Neural cell (in vitro differentiated cells): ENCODE results near the gene DUS3L.

Experiments
- EP300 ChIP-seq: fragments of 450-650 bp; conservative IDR thresholded peaks from 2 replicates; pipeline ENCODE4 v1.6.1; 2014; ENCODE audit warnings: antibody characterized with exemption, mild to moderate bottlenecking, moderate library complexity; ENCODE audit not compliant: poor library complexity, severe bottlenecking
- EZH2 ChIP-seq: fragments of 200-600, 300-800 bp; shearing (Covaris generic), sonication (generic); IDR thresholded peaks from 2 replicates; pipeline ENCODE4 v1.6.1; 2014; ENCODE audit warnings: antibody characterized with exemption, low read length, borderline replicate concordance, mild to moderate bottlenecking; ENCODE audit not compliant: insufficient read depth, poor library complexity, severe bottlenecking
- POLR2AphosphoS5 ChIP-seq: IDR thresholded peaks from 2 replicates; pipeline ENCODE4 v1.6.1; 2012
- SMC3 ChIP-seq: fragments of 450-650 bp; conservative IDR thresholded peaks from 2 replicates; pipeline ENCODE4 v1.6.1; 2014; ENCODE audit warnings: antibody characterized with exemption, mild to moderate bottlenecking, moderate library complexity; ENCODE audit not compliant: poor library complexity
- TAF1 ChIP-seq: IDR thresholded peaks from 2 replicates; pipeline ENCODE4 v1.6.1; 2012; ENCODE audit warnings: low read depth
- TF ChIP-seq, protein P1 (sequence below): fragments of 450-650 bp; IDR thresholded peaks from 2 replicates; pipeline ENCODE4 v1.5.1; 2014; ENCODE audit warnings: antibody characterized with exemption, mild to moderate bottlenecking, moderate library complexity; ENCODE audit not compliant: poor library complexity, severe bottlenecking
- TF ChIP-seq, protein P2 (sequence below): IDR thresholded peaks from 2 replicates; pipeline ENCODE4 v1.6.1; 2012; ENCODE audit warnings: borderline replicate concordance

DNA sequence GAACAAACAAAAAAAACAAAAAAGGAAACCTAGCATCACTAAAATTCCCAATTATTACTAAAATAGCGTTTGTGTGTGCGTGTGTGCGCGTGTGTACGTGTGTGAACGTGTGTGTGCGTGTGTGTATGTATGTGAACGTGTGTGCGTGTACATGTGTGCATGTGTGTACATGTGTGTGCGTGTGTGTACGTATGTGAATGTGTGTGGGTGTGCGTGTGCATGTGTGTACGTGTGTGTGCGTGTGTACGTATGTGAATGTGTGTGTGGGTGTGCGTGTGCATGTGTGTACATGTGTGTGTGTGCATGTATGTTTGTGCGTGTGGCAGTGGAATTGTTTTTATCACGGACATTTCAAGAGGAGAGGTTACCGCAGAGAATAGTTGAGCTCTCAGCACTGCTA is 48.9 kb downstream of the DUS3L start:
- TF ChIP-seq, protein P1, sequence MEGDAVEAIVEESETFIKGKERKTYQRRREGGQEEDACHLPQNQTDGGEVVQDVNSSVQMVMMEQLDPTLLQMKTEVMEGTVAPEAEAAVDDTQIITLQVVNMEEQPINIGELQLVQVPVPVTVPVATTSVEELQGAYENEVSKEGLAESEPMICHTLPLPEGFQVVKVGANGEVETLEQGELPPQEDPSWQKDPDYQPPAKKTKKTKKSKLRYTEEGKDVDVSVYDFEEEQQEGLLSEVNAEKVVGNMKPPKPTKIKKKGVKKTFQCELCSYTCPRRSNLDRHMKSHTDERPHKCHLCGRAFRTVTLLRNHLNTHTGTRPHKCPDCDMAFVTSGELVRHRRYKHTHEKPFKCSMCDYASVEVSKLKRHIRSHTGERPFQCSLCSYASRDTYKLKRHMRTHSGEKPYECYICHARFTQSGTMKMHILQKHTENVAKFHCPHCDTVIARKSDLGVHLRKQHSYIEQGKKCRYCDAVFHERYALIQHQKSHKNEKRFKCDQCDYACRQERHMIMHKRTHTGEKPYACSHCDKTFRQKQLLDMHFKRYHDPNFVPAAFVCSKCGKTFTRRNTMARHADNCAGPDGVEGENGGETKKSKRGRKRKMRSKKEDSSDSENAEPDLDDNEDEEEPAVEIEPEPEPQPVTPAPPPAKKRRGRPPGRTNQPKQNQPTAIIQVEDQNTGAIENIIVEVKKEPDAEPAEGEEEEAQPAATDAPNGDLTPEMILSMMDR: no peak
- TF ChIP-seq EZH2 (no peak), TAF1 (no peak), SMC3 (no peak), EP300 (no peak), POLR2AphosphoS5 (no peak)
- TF ChIP-seq, protein P2, sequence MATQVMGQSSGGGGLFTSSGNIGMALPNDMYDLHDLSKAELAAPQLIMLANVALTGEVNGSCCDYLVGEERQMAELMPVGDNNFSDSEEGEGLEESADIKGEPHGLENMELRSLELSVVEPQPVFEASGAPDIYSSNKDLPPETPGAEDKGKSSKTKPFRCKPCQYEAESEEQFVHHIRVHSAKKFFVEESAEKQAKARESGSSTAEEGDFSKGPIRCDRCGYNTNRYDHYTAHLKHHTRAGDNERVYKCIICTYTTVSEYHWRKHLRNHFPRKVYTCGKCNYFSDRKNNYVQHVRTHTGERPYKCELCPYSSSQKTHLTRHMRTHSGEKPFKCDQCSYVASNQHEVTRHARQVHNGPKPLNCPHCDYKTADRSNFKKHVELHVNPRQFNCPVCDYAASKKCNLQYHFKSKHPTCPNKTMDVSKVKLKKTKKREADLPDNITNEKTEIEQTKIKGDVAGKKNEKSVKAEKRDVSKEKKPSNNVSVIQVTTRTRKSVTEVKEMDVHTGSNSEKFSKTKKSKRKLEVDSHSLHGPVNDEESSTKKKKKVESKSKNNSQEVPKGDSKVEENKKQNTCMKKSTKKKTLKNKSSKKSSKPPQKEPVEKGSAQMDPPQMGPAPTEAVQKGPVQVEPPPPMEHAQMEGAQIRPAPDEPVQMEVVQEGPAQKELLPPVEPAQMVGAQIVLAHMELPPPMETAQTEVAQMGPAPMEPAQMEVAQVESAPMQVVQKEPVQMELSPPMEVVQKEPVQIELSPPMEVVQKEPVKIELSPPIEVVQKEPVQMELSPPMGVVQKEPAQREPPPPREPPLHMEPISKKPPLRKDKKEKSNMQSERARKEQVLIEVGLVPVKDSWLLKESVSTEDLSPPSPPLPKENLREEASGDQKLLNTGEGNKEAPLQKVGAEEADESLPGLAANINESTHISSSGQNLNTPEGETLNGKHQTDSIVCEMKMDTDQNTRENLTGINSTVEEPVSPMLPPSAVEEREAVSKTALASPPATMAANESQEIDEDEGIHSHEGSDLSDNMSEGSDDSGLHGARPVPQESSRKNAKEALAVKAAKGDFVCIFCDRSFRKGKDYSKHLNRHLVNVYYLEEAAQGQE: no peak
